OCI-LY1 (cell line): ENCODE results near the gene PACSIN1.
"Not testable (repeated sequence)": the region's sequence is repeated elsewhere in the genome, so short reads cannot be mapped to it uniquely, and the experiment has no call there.

ENCODE experiments used
- H2AFZ ChIP-seq: fragments of 200-600 bp; sonication (generic), shearing (Covaris generic); 2 replicates; pipeline ENCODE4 v1.6.0; 2014; ENCODE audit warnings: antibody characterized with exemption, mild to moderate bottlenecking, low read length
- H3F3A ChIP-seq: fragments of 200-600 bp; sonication (generic), shearing (Covaris generic); 2 replicates; pipeline ENCODE4 v1.6.0; 2014; ENCODE audit warnings: mild to moderate bottlenecking, antibody characterized with exemption, low read length, moderate library complexity; ENCODE audit not compliant: insufficient read depth
- H3K27ac ChIP-seq: fragments of 200-600 bp; sonication (generic); 2 replicates; pipeline ENCODE4 v1.5.1; 2014; ENCODE audit warnings: low read length, mixed run types, mild to moderate bottlenecking, low read depth; ENCODE audit not compliant: poor library complexity, severe bottlenecking
- H3K27me3 ChIP-seq: fragments of 200-600 bp; sonication (generic); 2 replicates; pipeline ENCODE4 v1.6.0; 2014; ENCODE audit warnings: antibody characterized with exemption, mild to moderate bottlenecking, low read length, moderate library complexity; ENCODE audit not compliant: insufficient read depth
- H3K36me3 ChIP-seq: fragments of 200-600 bp; sonication (generic); 2 replicates; pipeline ENCODE4 v1.6.1; 2014; ENCODE audit warnings: mild to moderate bottlenecking, antibody characterized with exemption, low read length, moderate library complexity, mixed read lengths; ENCODE audit not compliant: insufficient read depth
- H3K4me1 ChIP-seq: fragments of 200-600 bp; sonication (generic); 2 replicates; pipeline ENCODE4 v1.5.1; 2014; ENCODE audit warnings: mild to moderate bottlenecking, low read length, moderate library complexity; ENCODE audit not compliant: insufficient read depth, severe bottlenecking
- H3K4me2 ChIP-seq: fragments of 200-600 bp; sonication (generic), shearing (Covaris generic); 2 replicates; pipeline ENCODE4 v1.6.1; 2014; ENCODE audit warnings: low read length
- H3K4me3 ChIP-seq: fragments of 200-600 bp; sonication (generic); 2 replicates; pipeline ENCODE4 v1.5.1; 2014; ENCODE audit warnings: low read length, low read depth, mild to moderate bottlenecking, mixed read lengths; ENCODE audit not compliant: poor library complexity, severe bottlenecking
- H3K79me2 ChIP-seq: fragments of 200-600 bp; shearing (Covaris generic); 2 replicates; pipeline ENCODE4 v1.6.1; 2016; ENCODE audit warnings: mixed run types, low read length, mixed read lengths; ENCODE audit not compliant: insufficient read depth
- H3K9ac ChIP-seq: fragments of 200-600 bp; sonication (generic), shearing (Covaris generic); 2 replicates; pipeline ENCODE4 v1.6.1; 2014; ENCODE audit warnings: mild to moderate bottlenecking, low read length, mixed read lengths
- H3K9me2 ChIP-seq: fragments of 200-600 bp; sonication (generic), shearing (Covaris generic); 2 replicates; pipeline ENCODE4 v1.6.1; 2014; ENCODE audit warnings: low read depth, mild to moderate bottlenecking, low read length, mixed read lengths
- H3K9me3 ChIP-seq: fragments of 200-600 bp; shearing (Covaris generic); 2 replicates; pipeline ENCODE4 v1.6.1; 2014; ENCODE audit warnings: low read length, mixed read lengths
- H4K20me1 ChIP-seq: fragments of 200-600 bp; sonication (generic), shearing (Covaris generic); 2 replicates; pipeline ENCODE4 v1.6.0; 2016; ENCODE audit warnings: mild to moderate bottlenecking, low read length; ENCODE audit not compliant: insufficient read depth
- CTCF ChIP-seq: fragments of 200-600 bp; sonication (generic), shearing (Covaris generic); IDR thresholded peaks from 2 replicates; pipeline ENCODE4 v1.5.1; 2017; ENCODE audit warnings: mild to moderate bottlenecking, antibody characterized with exemption, low read length, moderate library complexity, mixed read lengths
- EZH2 ChIP-seq: fragments of 200-600 bp; sonication (generic), shearing (Covaris generic); IDR thresholded peaks from 2 replicates; pipeline ENCODE4 v1.8.0; 2017; ENCODE audit warnings: borderline replicate concordance, mixed run types, mild to moderate bottlenecking, antibody characterized with exemption, low read length, moderate library complexity, mixed read lengths

The PACSIN1 gene

GRCh38 chr6:34478796-34479195 is 12.9 kb downstream of the PACSIN1 start:
- Histone ChIP-seq H3K4me3 (no peak overlapping the region), H3K9me2 (no peaks in the 10 kb centered on the region), H3K4me1 (no peaks in the 10 kb centered on the region), H3K4me2 (no peak overlapping the region), H4K20me1 (no peaks in the 10 kb centered on the region), H3K36me3 (no peaks in the 10 kb centered on the region), H3F3A (no peaks in the 10 kb centered on the region), H3K27ac (no peak overlapping the region), H3K27me3 (0 out of 2 replicates have a peak, but pooled peaks cover 4% of the 10 kb centered on the region), H3K9me3 (no peaks in the 10 kb centered on the region), H3K9ac (no peak overlapping the region), H3K79me2 (no peaks in the 10 kb centered on the region), H2AFZ (no peak overlapping the region)
- no peak for TF ChIP-seq CTCF
- no peak for TF ChIP-seq EZH2

DNA sequence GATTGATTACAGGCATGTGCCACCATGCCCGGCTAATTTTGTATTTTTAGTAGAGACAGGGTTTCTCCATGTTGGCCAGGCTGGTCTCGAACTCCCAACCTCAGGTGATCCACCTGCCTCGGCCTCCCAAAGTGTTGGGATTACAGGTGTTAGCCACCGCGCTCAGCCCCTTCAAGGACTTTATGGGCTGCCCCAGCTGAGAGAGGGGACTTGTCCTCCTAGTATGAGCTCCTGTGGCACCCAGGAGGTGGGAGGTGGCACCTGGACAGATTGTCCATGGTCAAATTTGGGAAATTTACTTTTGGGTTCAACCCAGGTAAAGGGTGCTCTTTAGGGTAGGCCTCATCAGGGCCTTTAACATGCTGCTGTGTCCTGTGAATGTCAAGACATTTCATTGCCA is 17.9 kb downstream of the PACSIN1 start:
- H3K4me3 ChIP-seq, H3K79me2 ChIP-seq, H3K9ac ChIP-seq, H3F3A ChIP-seq, H3K9me3 ChIP-seq, H3K4me1 ChIP-seq, H3K4me2 ChIP-seq, H3K27ac ChIP-seq, H3K36me3 ChIP-seq, H3K27me3 ChIP-seq, H4K20me1 ChIP-seq, H2AFZ ChIP-seq, H3K9me2 ChIP-seq: not testable (repeated sequence)

- Histone ChIP-seq H3K27me3 (no peaks in the 10 kb centered on the region), H3F3A (no peaks in the 10 kb centered on the region), H4K20me1 (no peaks in the 10 kb centered on the region), H3K4me1 (peaks cover 8% of the 10 kb centered on the region), H3K9me3 (no peaks in the 10 kb centered on the region), H3K9me2 (no peaks in the 10 kb centered on the region), H3K79me2 (no peaks in the 10 kb centered on the region), H2AFZ (no peak overlapping the region), H3K27ac (no peak overlapping the region), H3K4me2 (no peak overlapping the region), H3K4me3 (no peak overlapping the region), H3K36me3 (no peaks in the 10 kb centered on the region), H3K9ac (no peak overlapping the region)
- no peak for TF ChIP-seq EZH2
Measured at GRCh38 chr6:34484391-34484790, 18.5 kb downstream of the PACSIN1 start.

DNA sequence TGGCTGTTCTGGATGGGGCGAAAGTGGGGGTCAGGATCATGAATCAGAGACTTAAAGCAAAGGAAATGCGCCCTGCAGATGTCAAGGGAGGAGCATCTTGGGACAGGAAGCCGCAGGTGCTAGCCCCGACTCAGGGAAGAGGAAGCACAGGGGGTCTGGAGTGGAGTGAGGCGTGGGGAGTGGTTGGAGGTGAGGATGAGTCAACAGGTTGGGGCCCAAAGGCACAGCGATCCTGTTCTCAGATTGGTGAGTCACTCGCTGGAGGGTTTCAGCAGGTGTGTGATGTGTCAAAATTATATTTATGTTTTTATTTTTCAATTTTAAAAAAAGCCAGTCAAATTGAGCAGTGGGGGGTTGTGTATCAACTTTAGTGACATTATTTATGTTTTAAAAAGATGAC is 19.0 kb downstream of the PACSIN1 start:
- H3K36me3 ChIP-seq: no peaks in the 10 kb centered on the region
- TF ChIP-seq CTCF (no peak), EZH2 (no peak)
- H3K79me2 ChIP-seq: no peaks in the 10 kb centered on the region
- H2AFZ ChIP-seq: no peak overlapping the region
- H4K20me1 ChIP-seq: no peaks in the 10 kb centered on the region
- no peaks in the 10 kb centered on the region for H3K9me2 ChIP-seq
- H3K9me3 ChIP-seq: no peaks in the 10 kb centered on the region
- H3K27me3 ChIP-seq: no peaks in the 10 kb centered on the region
- no peak overlapping the region for H3K4me3 ChIP-seq
- H3K4me2 ChIP-seq: 0 out of 2 replicates have a peak overlapping the region, but pooled peaks have one; percentile 14
- H3F3A ChIP-seq: no peaks in the 10 kb centered on the region
- H3K9ac ChIP-seq: no peak overlapping the region
- H3K27ac ChIP-seq: no peak overlapping the region
- peaks cover 8% of the 10 kb centered on the region for H3K4me1 ChIP-seq
